ENCODE data around the gene GPSM1. TPM values are rescaled to one million over a fixed set of nuclear protein-coding genes. Genes with fewer than 3 reads are reported as not detected.
"Not testable (repeated sequence)": the region's sequence is repeated elsewhere in the genome, so short reads cannot be mapped to it uniquely, and the experiment has no call there.

GPSM1 gene
- total RNA-seq, 1 donor from 2014 or later, result 16.6 TPM

- no peak for DNase-seq (ENCODE audit: low spot score)
Observed at GRCh38 chr9:136394312-136395019, 67.1 kb downstream of the GPSM1 start.

- DNase-seq (ENCODE audit: low spot score), result no peak
Observed at GRCh38 chr9:136395020-136395340, 67.6 kb downstream of the GPSM1 start.

GRCh38 chr9:136395345-136396218, 68.2 kb downstream of the GPSM1 start:
- no peak for DNase-seq (ENCODE audit: low spot score)

GRCh38 chr9:136396219-136396515, 68.8 kb downstream of the GPSM1 start:
- DNase-seq (ENCODE audit: low spot score), result no peak

- no peak for DNase-seq (ENCODE audit: low spot score)
Observed at GRCh38 chr9:136397643-136398042, 70.3 kb downstream of the GPSM1 start.

- no peak for DNase-seq (ENCODE audit: low spot score)
Observed at GRCh38 chr9:136398286-136398685, 70.9 kb downstream of the GPSM1 start.

- no peak for DNase-seq (ENCODE audit: low spot score)
Observed at GRCh38 chr9:136399176-136400037, 72.1 kb downstream of the GPSM1 start.

GRCh38 chr9:136400038-136400834, 72.9 kb downstream of the GPSM1 start, which contains the start of gene SNAPC4:
SNAPC4 (minus strand) TSS chr9:136400170; CDS start chr9:136398428, 1,742 bp downstream.
- peak; percentile 83 for DNase-seq (ENCODE audit: low spot score)

- DNase-seq (ENCODE audit: low spot score), result no peak
Observed at GRCh38 chr9:136401173-136401922, 74.0 kb downstream of the GPSM1 start.

- no peak for DNase-seq (ENCODE audit: low spot score)
Observed at GRCh38 chr9:136402067-136402466, 74.7 kb downstream of the GPSM1 start.

GRCh38 chr9:136403538-136403914, 76.2 kb downstream of the GPSM1 start:
- no peak for DNase-seq (ENCODE audit: low spot score)

- DNase-seq (ENCODE audit: low spot score), result no peak
Observed at GRCh38 chr9:136403915-136404800, 76.8 kb downstream of the GPSM1 start.

- no peak for DNase-seq (ENCODE audit: low spot score)
Observed at GRCh38 chr9:136404801-136405136, 77.4 kb downstream of the GPSM1 start.

- DNase-seq (ENCODE audit: low spot score), result no peak
Observed at GRCh38 chr9:136405481-136405880, 78.1 kb downstream of the GPSM1 start.

- not testable (repeated sequence) for DNase-seq (ENCODE audit: low spot score)
Observed at GRCh38 chr9:136405904-136406303, 78.6 kb downstream of the GPSM1 start.

- not testable (repeated sequence) for DNase-seq (ENCODE audit: low spot score)
Observed at GRCh38 chr9:136407061-136407460, 79.7 kb downstream of the GPSM1 start.

GRCh38 chr9:136407911-136408310, 80.6 kb downstream of the GPSM1 start:
- DNase-seq (ENCODE audit: low spot score), result no peak
